GM19023 (cell line): Measurements from ENCODE around the gene FAM43B.

Experiments
- ATAC-seq: cut with Tn5 transposase; IDR thresholded peaks from one replicate; pipeline ENCODE4 v1.9.1; 2021; ENCODE audit warnings: mild to moderate bottlenecking, moderate library complexity; ENCODE audit not compliant: unreplicated experiment

The FAM43B gene

DNA sequence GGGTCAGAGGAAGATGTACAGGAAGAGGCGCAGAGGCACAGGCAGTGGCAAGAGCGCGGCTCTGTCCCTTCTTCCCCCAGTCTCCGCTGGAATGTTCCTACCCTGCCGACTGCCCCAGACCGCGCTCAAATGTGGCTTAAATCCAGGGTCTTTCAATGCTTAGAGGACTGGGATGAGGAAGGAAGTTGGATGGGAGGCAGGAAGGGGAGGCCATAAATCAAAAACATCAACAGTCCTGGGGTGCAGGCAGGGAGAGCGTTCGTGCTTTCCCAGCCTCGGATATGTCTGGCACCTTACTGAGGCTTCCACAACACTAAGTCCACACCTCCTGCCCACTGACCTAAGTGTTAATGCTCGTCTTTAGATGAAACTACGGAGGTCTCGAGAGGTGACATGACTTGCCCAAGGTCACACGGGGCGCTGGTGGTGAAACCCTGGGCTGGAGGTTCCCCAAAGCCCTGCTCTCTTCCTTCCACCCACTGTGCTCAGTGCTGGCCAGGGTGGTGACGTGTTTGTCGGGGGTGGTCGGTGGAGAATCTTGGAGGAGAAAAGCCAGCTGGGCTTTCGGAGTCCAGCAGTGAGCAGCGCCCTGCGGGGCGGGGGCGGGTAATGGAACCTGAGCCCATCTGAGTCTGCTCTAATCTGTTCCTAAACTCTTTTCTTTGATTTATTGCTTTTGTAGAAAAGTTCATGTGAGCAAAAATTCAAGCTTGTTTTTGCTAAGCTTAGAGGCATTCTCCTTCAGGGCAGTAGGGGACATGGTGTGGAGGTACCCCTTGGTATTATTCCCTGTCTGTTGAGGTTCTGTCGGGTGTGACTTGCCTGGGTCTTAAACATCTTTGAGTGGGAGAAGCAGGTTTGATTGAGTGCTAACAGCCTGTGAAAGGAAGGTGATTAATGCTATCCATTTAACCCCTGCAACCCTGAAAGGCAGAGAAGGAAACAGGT, 37.2 kb downstream of the FAM43B start:
- ATAC-seq, result no peak

GRCh38 chr1:20590306-20590777, 38.0 kb downstream of the FAM43B start:
- ATAC-seq, result no peak

GRCh38 chr1:20593756-20594155, 41.4 kb downstream of the FAM43B start:
- ATAC-seq, result no peak

GRCh38 chr1:20594746-20595145, 42.4 kb downstream of the FAM43B start:
- ATAC-seq, result no peak

DNA sequence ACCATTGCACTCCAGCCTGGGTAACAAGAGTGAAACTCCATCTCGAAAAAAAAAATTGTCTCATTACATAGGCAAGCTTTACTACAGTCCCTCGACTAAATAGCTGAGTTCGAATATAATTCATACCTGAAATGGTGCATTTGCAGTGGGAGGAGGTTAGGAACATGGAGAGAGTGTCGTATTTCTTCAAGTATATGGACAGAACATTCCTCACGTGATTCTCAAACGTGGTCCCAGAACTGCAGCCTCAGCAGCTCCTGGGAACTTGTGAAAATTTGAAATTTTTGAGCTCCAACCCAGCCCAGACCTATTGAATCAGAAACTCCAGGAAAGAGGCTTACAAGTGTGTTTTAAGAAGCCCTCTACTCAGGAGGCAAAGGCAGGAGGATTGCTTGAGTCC, 43.7 kb downstream of the FAM43B start:
- ATAC-seq, result no peak

- ATAC-seq, result no peak
Measured at GRCh38 chr1:20597650-20598049, 45.3 kb downstream of the FAM43B start.

GRCh38 chr1:20600156-20600555, 47.8 kb downstream of the FAM43B start:
- ATAC-seq, result no peak

DNA sequence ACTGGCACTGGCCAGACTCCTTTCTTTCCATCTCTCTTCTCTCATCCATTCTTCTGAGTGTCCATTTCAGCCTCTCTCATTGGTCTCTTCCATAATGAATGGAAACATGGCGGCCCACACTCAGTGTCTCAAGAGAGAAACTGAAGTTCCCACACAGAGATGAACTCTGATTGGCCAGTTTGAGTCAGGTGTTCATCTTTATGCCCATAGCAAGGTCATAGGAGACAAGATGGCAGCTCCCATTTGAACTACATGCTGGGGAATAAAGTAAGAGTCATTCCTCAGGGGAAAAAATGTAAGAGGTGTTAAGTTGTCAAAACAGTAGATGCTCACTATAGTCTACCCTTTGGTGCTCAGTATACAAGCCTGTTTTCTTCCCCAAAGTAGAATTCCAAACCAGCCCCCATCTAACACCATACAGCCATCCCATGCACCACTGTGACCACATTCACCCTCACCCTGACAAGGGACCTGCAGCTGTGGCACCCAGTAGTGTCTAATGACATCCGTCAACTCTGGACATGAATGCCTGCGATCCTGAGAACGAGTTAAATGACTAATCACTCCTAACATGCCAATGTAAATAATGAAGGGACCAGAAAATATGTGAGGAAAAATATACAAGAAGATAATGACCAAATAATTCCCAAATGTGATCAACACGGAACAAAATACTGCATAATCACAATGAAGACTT, 48.9 kb downstream of the FAM43B start:
- ATAC-seq, result no peak

- ATAC-seq, result no peak
Measured at GRCh38 chr1:20602851-20603450, 50.6 kb downstream of the FAM43B start.

DNA sequence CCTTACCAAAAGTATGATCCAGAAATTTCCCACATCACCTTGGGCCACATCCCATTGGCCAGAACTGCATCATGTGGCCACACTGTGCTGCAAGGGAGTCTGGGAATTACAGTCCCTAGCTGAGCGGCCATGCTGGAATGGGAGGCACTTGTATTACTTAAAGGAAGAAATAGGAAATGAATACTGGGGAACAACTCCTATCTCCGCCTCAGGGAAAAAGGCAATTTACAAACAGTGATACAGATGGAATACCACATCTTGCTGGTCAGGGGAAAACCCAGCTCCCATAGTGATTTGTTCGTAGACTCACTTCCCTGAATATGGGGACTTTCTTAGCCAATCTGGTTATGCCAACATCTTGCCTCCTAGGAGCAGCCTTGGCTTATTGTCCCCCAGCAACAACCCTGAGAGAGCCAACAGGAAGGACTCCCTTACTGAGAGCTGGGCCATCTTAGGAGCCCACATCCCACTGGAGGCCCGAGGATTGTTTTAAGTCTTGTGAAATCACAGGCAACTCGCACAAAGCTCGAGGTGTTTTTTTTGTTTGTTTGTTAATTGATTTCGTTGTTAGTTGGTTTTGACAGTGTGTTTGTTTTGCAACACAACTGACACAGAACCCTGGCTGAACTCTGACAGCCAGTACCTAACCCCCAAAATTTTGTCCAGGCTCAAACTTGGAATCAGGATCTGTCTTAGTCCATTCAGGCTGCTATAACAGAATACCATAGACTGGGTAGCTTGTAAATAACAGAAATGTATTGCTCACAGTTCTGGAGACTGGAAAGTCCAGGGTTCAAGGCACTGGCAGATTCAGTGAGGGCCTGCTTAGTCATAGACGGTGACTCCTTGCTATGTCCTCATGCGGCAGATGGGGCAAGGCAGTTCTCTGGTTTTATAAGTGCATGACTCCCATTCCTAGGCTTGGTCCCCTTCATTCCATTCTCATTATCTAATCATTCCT, 51.4 kb downstream of the FAM43B start:
- ATAC-seq, result no peak
